EL (cell line): ENCODE measurements around the gene OBP2B.
"Not testable (repeated sequence)": the region's sequence is repeated elsewhere in the genome, so short reads cannot be mapped to it uniquely, and the experiment has no call there.

Experiments
- DNase-seq: peaks from one replicate; pipeline ENCODE4 v3.0.0-alpha.2; 2016

OBP2B gene

GRCh38 chr9:133221177-133221809 is 12.2 kb upstream of the OBP2B start:
- no peak for DNase-seq

GRCh38 chr9:133218049-133218975 is 9.3 kb upstream of the OBP2B start:
- not testable (repeated sequence) for DNase-seq

GRCh38 chr9:133217333-133217988 is 8.4 kb upstream of the OBP2B start:
- DNase-seq, result not testable (repeated sequence)

- not testable (repeated sequence) for DNase-seq
These were observed 5.2 kb upstream of the OBP2B start for GRCh38 chr9:133214276-133214675.

GRCh38 chr9:133210609-133211008 is 1.6 kb upstream of the OBP2B start:
- no peak for DNase-seq

GRCh38 chr9:133210202-133210532 is 1.1 kb upstream of the OBP2B start:
- no peak for DNase-seq

- DNase-seq, result not testable (repeated sequence)
These were observed 514 bp upstream of the OBP2B start for GRCh38 chr9:133209327-133210201.

- not testable (repeated sequence) for DNase-seq
These were observed 725 bp downstream of the OBP2B start for GRCh38 chr9:133208171-133208879.

- no peak for DNase-seq
These were observed 1.4 kb downstream of the OBP2B start for GRCh38 chr9:133207540-133208170.

- no peak for DNase-seq
These were observed 2.0 kb downstream of the OBP2B start for GRCh38 chr9:133207021-133207531.

- DNase-seq, result no peak
These were observed 2.8 kb downstream of the OBP2B start for GRCh38 chr9:133205996-133206931.

- DNase-seq, result not testable (repeated sequence)
These were observed 3.6 kb downstream of the OBP2B start for GRCh38 chr9:133205481-133205887.

- DNase-seq, result no peak
These were observed 4.1 kb downstream of the OBP2B start for GRCh38 chr9:133204993-133205336.

GRCh38 chr9:133204335-133204992 is 4.6 kb downstream of the OBP2B start:
- DNase-seq, result no peak

GRCh38 chr9:133203506-133204075 is 5.5 kb downstream of the OBP2B start:
- DNase-seq, result no peak

GRCh38 chr9:133202688-133203453 is 6.2 kb downstream of the OBP2B start:
- DNase-seq, result no peak

GRCh38 chr9:133202145-133202513 is 6.9 kb downstream of the OBP2B start:
- no peak for DNase-seq

- no peak for DNase-seq
These were observed 7.5 kb downstream of the OBP2B start for GRCh38 chr9:133201424-133202144.
